ENCODE data around the gene AUP1.

AUP1 gene

GRCh38 chr2:74522516-74522915 is 7.0 kb downstream of the AUP1 start:
- CTCF ChIA-PET = interaction anchor here (1.3 kb wide), 1 partner anchor 66 kb away, joined by 5 read pairs; no protein-coding TSS in a partner anchor
- TF ChIP-seq FOXA1 (IDR thresholded peaks at IDR 0.05) (no peak), TARDBP (IDR thresholded peaks at IDR 0.05) (no peak), ARNT (IDR thresholded peaks at IDR 0.05) (no peak), FOXM1 (IDR thresholded peaks at IDR 0.05; ENCODE audit: borderline replicate concordance) (no peak), ZNF384 (IDR thresholded peaks at IDR 0.05) (no peak), SP1 (IDR thresholded peaks at IDR 0.05) (no peak), LEF1 (IDR thresholded peaks at IDR 0.05; ENCODE audit: borderline replicate concordance) (no peak), BHLHE40 (IDR thresholded peaks at IDR 0.05; ENCODE audit: borderline replicate concordance) (no peak), FOXK2 (IDR thresholded peaks at IDR 0.05) (no peak)
- TF ChIP-seq, protein P1, sequence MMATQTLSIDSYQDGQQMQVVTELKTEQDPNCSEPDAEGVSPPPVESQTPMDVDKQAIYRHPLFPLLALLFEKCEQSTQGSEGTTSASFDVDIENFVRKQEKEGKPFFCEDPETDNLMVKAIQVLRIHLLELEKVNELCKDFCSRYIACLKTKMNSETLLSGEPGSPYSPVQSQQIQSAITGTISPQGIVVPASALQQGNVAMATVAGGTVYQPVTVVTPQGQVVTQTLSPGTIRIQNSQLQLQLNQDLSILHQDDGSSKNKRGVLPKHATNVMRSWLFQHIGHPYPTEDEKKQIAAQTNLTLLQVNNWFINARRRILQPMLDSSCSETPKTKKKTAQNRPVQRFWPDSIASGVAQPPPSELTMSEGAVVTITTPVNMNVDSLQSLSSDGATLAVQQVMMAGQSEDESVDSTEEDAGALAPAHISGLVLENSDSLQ (IDR thresholded peaks at IDR 0.05) = no peak
- POLR2A ChIA-PET = interaction anchor here (1.2 to 1.3 kb wide), 2 partner anchors 14 to 29 kb away, joined by 4 to 5 read pairs; partner anchors contain the start of gene PCGF1

DNA sequence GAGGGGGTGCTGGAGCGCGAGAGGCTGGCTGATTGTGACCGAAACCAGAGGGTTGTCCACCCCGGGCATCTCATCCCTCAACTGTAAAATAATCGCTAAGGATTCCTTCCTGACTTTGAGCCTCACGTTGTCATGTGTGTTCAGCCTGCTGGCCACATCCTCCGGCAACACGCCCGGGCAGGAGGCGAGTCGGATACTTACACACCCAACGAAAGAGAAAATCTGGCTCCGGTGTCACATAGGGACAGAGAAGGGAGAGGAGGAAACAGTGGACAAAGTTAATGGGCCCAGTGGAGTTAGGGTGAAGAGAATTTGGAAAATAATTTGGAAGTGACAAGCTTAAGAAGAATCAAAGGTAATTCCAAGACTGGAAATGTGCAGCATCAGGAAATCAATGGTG is 12.9 kb downstream of the AUP1 start:
- DNase-seq (ENCODE audit: extremely low spot score) = no peak
- TF ChIP-seq BHLHE40 (IDR thresholded peaks at IDR 0.05; ENCODE audit: borderline replicate concordance) = no peak
- TF ChIP-seq CTBP1 (IDR thresholded peaks at IDR 0.05; ENCODE audit: borderline replicate concordance) = no peak
- TF ChIP-seq, protein P1 (IDR thresholded peaks at IDR 0.05) = no peak
- TF ChIP-seq L3MBTL2 (conservative IDR thresholded peaks at IDR 0.05) = no peak
- TF ChIP-seq TARDBP (IDR thresholded peaks at IDR 0.05) = no peak
- TF ChIP-seq NFRKB (IDR thresholded peaks at IDR 0.05) = no peak
- no peak for TF ChIP-seq SP1 (IDR thresholded peaks at IDR 0.05)
- TF ChIP-seq FOXK2 (IDR thresholded peaks at IDR 0.05) = no peak
- CTCF ChIA-PET = interaction anchor here (0.5 kb wide), 1 partner anchor 128 kb away, joined by 7 read pairs; no protein-coding TSS in a partner anchor
- POLR2A ChIA-PET = interaction anchor here (0.7 kb wide), 1 partner anchor 10 kb away, joined by 3 read pairs; the partner anchor contains the start of gene PCGF1

More at GRCh38 chr2:74522516-74522915, 7.0 kb downstream of the AUP1 start:
- no peak for DNase-seq (ENCODE audit: extremely low spot score)

GRCh38 chr2:74515981-74516633 is 13.4 kb downstream of the AUP1 start:
- DNase-seq (ENCODE audit: extremely low spot score) = no peak
- ChIA-PET CTCF (no interaction called here), POLR2A (interaction anchor here (0.7 kb wide), 1 partner anchor 9 kb away, joined by 3 read pairs; the partner anchor contains the start of gene PCGF1)
- TF ChIP-seq ELF4 (IDR thresholded peaks at IDR 0.05) (no peak), HDGF (IDR thresholded peaks at IDR 0.05; ENCODE audit: borderline replicate concordance) (no peak), FOXM1 (IDR thresholded peaks at IDR 0.05; ENCODE audit: borderline replicate concordance) (no peak), ARNT (IDR thresholded peaks at IDR 0.05) (no peak), BHLHE40 (IDR thresholded peaks at IDR 0.05; ENCODE audit: borderline replicate concordance) (no peak), TARDBP (IDR thresholded peaks at IDR 0.05) (no peak), LEF1 (IDR thresholded peaks at IDR 0.05; ENCODE audit: borderline replicate concordance) (no peak), ZNF384 (IDR thresholded peaks at IDR 0.05) (no peak), CTBP1 (IDR thresholded peaks at IDR 0.05; ENCODE audit: borderline replicate concordance) (no peak), NFRKB (IDR thresholded peaks at IDR 0.05) (no peak)
- TF ChIP-seq, protein P1 (IDR thresholded peaks at IDR 0.05) = no peak

DNA sequence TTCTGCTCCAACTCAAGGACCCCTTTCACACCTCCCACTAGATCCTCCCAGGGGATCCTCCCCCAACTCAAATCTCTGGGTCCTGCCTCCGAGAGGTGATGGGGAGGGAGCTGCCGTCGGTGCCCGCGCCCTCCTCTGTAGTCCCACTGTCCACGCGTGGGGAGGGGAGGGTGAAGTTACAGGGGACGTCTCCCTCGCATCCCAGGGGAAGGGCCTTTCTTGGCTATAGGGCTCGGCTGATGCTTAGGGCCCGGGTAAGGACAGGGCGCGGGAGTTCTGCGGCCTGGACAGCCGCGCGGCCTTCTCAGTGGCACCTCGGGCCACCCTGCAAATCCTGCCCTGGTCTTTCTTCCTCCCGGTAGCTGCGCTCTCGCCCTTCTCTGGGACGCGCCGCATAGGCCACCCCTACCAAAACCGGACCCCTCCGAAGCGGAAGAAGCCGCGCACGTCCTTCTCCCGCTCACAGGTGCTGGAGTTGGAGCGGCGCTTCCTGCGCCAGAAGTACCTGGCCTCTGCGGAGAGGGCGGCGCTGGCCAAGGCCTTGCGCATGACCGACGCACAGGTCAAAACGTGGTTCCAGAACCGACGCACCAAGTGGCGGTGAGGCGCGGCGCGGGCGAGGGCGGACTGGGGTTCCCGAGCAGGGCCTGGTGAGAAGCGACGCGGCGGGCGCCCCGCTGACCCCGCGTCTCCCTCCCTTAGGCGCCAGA is 14.1 kb downstream of the AUP1 start:
- ChIA-PET CTCF (no interaction called here), POLR2A (no interaction called here)
- DNase-seq (ENCODE audit: extremely low spot score) = no peak
- TF ChIP-seq FOXM1 (IDR thresholded peaks at IDR 0.05; ENCODE audit: borderline replicate concordance) = no peak
- no peak for TF ChIP-seq ZNF384 (IDR thresholded peaks at IDR 0.05)
- TF ChIP-seq, protein P1 (IDR thresholded peaks at IDR 0.05) = no peak
- no peak for TF ChIP-seq ARNT (IDR thresholded peaks at IDR 0.05)
- TF ChIP-seq LEF1 (IDR thresholded peaks at IDR 0.05; ENCODE audit: borderline replicate concordance) = no peak
- no peak for TF ChIP-seq BHLHE40 (IDR thresholded peaks at IDR 0.05; ENCODE audit: borderline replicate concordance)

GRCh38 chr2:74514368-74515270 is 14.9 kb downstream of the AUP1 start, which contains the start of gene TLX2:
TLX2 (plus strand) TSS chr2:74514450; CDS start chr2:74514807, 357 bp downstream.
- no peak for TF ChIP-seq ARNT (IDR thresholded peaks at IDR 0.05)
- TF ChIP-seq FOXA1 (IDR thresholded peaks at IDR 0.05) = no peak
- TF ChIP-seq FOXM1 (IDR thresholded peaks at IDR 0.05; ENCODE audit: borderline replicate concordance) = no peak
- TF ChIP-seq ZNF384 (IDR thresholded peaks at IDR 0.05) = no peak
- TF ChIP-seq SUZ12 (IDR thresholded peaks at IDR 0.05) = no peak
- TF ChIP-seq BHLHE40 (IDR thresholded peaks at IDR 0.05; ENCODE audit: borderline replicate concordance) = no peak
- TF ChIP-seq NFRKB (IDR thresholded peaks at IDR 0.05) = no peak
- DNase-seq (ENCODE audit: extremely low spot score) = no peak
- ChIA-PET POLR2A (no interaction called here), CTCF (no interaction called here)
